Measurements from ENCODE around the gene SUPV3L1. TPM values are rescaled to one million over a fixed set of nuclear protein-coding genes. Genes with fewer than 3 reads are reported as not detected.

Gene SUPV3L1
- polyA plus RNA-seq, 1 donor (not counting 4 experiments of a cell fraction or from before 2014, with no cell fraction given), result 34.1 TPM

- no peak overlapping the region for H2AFZ ChIP-seq (ENCODE audit: control insufficient read depth, low read length)
- H3K4me3 ChIP-seq (ENCODE audit: control insufficient read depth in 2 of 3, extremely low read depth in 1 of 3, insufficient read depth in 2 of 3, low read depth in 1 of 3, low read length in 3 of 3), result no peak overlapping the region
- FAIRE-seq (no peak), DNase-seq (ENCODE audit: low read depth, low spot score) (no peak)
- H3K27me3 ChIP-seq (ENCODE audit: control insufficient read depth, extremely low read depth, insufficient read depth, low read length), result no peaks in the 10 kb centered on the region
- no peaks in the 10 kb centered on the region for H3K79me2 ChIP-seq (ENCODE audit: control insufficient read depth, insufficient read depth, low read length)
- no peak overlapping the region for H3K9ac ChIP-seq (ENCODE audit: control insufficient read depth, extremely low read depth, insufficient read depth, low read length)
- no peaks in the 10 kb centered on the region for H3K4me1 ChIP-seq (ENCODE audit: control insufficient read depth, extremely low read depth, insufficient read depth, low read length)
- dilution Hi-C loops (cut with MboI; ENCODE audit: extremely low pct_ligation_motif_present, low sequenced_read_pairs), result no loop called here
- no peak overlapping the region for H3K4me2 ChIP-seq (ENCODE audit: control insufficient read depth, extremely low read depth, insufficient read depth, low read depth, low read length)
- H3K9me3 ChIP-seq (ENCODE audit: control insufficient read depth, low read depth, low read length), result no peaks in the 10 kb centered on the region
- H4K20me1 ChIP-seq (ENCODE audit: control insufficient read depth, extremely low read depth, insufficient read depth, low read length), result no peaks in the 10 kb centered on the region
- H3K36me3 ChIP-seq (ENCODE audit: control insufficient read depth in 2 of 2, extremely low read depth in 1 of 2, insufficient read depth in 2 of 2, low read length in 2 of 2), result peaks cover 6 to 9% of the 10 kb centered on the region in 2 experiments
- TF ChIP-seq EZH2 (IDR thresholded peaks at IDR 0.05; ENCODE audit: low read length), result no peak
- TF ChIP-seq, protein P1, sequence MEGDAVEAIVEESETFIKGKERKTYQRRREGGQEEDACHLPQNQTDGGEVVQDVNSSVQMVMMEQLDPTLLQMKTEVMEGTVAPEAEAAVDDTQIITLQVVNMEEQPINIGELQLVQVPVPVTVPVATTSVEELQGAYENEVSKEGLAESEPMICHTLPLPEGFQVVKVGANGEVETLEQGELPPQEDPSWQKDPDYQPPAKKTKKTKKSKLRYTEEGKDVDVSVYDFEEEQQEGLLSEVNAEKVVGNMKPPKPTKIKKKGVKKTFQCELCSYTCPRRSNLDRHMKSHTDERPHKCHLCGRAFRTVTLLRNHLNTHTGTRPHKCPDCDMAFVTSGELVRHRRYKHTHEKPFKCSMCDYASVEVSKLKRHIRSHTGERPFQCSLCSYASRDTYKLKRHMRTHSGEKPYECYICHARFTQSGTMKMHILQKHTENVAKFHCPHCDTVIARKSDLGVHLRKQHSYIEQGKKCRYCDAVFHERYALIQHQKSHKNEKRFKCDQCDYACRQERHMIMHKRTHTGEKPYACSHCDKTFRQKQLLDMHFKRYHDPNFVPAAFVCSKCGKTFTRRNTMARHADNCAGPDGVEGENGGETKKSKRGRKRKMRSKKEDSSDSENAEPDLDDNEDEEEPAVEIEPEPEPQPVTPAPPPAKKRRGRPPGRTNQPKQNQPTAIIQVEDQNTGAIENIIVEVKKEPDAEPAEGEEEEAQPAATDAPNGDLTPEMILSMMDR (optimal IDR thresholded peaks at IDR 0.05 in 1 of 3, IDR thresholded peaks at IDR 0.05 in 1 of 3, conservative IDR thresholded peaks at IDR 0.05 in 1 of 3; ENCODE audit: extremely low read depth in 1 of 3, insufficient read depth in 2 of 3, low read length in 3 of 3), result no peak
- H3K27ac ChIP-seq (ENCODE audit: control insufficient read depth, insufficient read depth, low read length), result no peak overlapping the region
- H3K9me1 ChIP-seq (ENCODE audit: control insufficient read depth, extremely low read depth, insufficient read depth, low read length), result no peaks in the 10 kb centered on the region
These were observed 31.1 kb downstream of the SUPV3L1 start for GRCh38 chr10:69211104-69211503.

DNA sequence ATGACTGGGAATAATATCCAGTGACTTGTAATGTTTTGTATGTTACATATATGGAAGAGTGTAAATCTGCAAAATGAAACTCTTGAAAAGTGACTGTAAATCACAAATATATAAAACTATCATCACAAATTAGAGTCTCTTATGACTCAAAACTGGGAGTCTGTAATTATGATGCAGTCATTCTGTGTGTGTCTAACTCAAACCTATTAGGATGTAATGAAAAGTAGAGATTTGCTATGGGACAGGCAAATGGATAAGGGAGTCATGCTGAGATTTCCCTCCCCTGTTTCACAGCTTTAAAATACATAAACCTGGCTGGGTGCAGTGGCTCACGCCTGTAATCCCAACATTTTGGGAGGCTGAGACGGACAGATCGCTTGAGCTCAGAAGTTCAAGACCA is 31.5 kb downstream of the SUPV3L1 start:
- Histone ChIP-seq H3K36me3 (ENCODE audit: control insufficient read depth in 2 of 2, extremely low read depth in 1 of 2, insufficient read depth in 2 of 2, low read length in 2 of 2) (peaks cover 5 to 6% of the 10 kb centered on the region in 2 experiments), H3K9me3 (ENCODE audit: control insufficient read depth, low read depth, low read length) (no peaks in the 10 kb centered on the region), H4K20me1 (ENCODE audit: control insufficient read depth, extremely low read depth, insufficient read depth, low read length) (no peaks in the 10 kb centered on the region), H3K4me1 (ENCODE audit: control insufficient read depth, extremely low read depth, insufficient read depth, low read length) (peaks cover 3% of the 10 kb centered on the region), H2AFZ (ENCODE audit: control insufficient read depth, low read length) (no peak overlapping the region), H3K9ac (ENCODE audit: control insufficient read depth, extremely low read depth, insufficient read depth, low read length) (no peak overlapping the region), H3K79me2 (ENCODE audit: control insufficient read depth, insufficient read depth, low read length) (no peaks in the 10 kb centered on the region), H3K9me1 (ENCODE audit: control insufficient read depth, extremely low read depth, insufficient read depth, low read length) (no peaks in the 10 kb centered on the region), H3K4me2 (ENCODE audit: control insufficient read depth, extremely low read depth, insufficient read depth, low read depth, low read length) (no peak overlapping the region), H3K27me3 (ENCODE audit: control insufficient read depth, extremely low read depth, insufficient read depth, low read length) (no peaks in the 10 kb centered on the region), H3K27ac (ENCODE audit: control insufficient read depth, insufficient read depth, low read length) (no peak overlapping the region), H3K4me3 (ENCODE audit: control insufficient read depth in 2 of 3, extremely low read depth in 1 of 3, insufficient read depth in 2 of 3, low read depth in 1 of 3, low read length in 3 of 3) (no peak overlapping the region)
- DNase-seq (ENCODE audit: low read depth, low spot score), result no peak
- FAIRE-seq, result no peak
- dilution Hi-C loops (cut with MboI; ENCODE audit: extremely low pct_ligation_motif_present, low sequenced_read_pairs), result no loop called here
- TF ChIP-seq, protein P1 (optimal IDR thresholded peaks at IDR 0.05 in 1 of 3, IDR thresholded peaks at IDR 0.05 in 1 of 3, conservative IDR thresholded peaks at IDR 0.05 in 1 of 3; ENCODE audit: extremely low read depth in 1 of 3, insufficient read depth in 2 of 3, low read length in 3 of 3), result no peak
- no peak for TF ChIP-seq EZH2 (IDR thresholded peaks at IDR 0.05; ENCODE audit: low read length)

Data from keratinocyte (primary cell).